ENCODE measurements around the gene PAGE2B.

The PAGE2B gene

GRCh38 chrX:55028611-55029010 is 46.2 kb upstream of the PAGE2B start:
- TF ChIP-seq POLR2AphosphoS5 (IDR thresholded peaks at IDR 0.05; ENCODE audit: low read depth) = no peak
- TF ChIP-seq SPI1 (IDR thresholded peaks at IDR 0.05; ENCODE audit: borderline replicate concordance, low read depth) = no peak
- no peak for TF ChIP-seq GABPA (IDR thresholded peaks at IDR 0.05; ENCODE audit: low read depth)
- no peak for TF ChIP-seq CTCF (IDR thresholded peaks at IDR 0.05; ENCODE audit: insufficient read depth, low read length)
- no peak for TF ChIP-seq REST (IDR thresholded peaks at IDR 0.05; ENCODE audit: insufficient replicate concordance, low read depth)
- Histone ChIP-seq H3K27ac (replicated peaks) (no peak overlapping the region), H3K27me3 (ENCODE audit: insufficient read depth, poor library complexity, severe bottlenecking) (no peaks in the 10 kb centered on the region), H3K4me3 (replicated peaks; ENCODE audit: insufficient read depth, low read length) (no peak overlapping the region)
- DNase-seq (ENCODE audit: low read depth in 1 of 2, low spot score in 1 of 2) = no peak

DNA sequence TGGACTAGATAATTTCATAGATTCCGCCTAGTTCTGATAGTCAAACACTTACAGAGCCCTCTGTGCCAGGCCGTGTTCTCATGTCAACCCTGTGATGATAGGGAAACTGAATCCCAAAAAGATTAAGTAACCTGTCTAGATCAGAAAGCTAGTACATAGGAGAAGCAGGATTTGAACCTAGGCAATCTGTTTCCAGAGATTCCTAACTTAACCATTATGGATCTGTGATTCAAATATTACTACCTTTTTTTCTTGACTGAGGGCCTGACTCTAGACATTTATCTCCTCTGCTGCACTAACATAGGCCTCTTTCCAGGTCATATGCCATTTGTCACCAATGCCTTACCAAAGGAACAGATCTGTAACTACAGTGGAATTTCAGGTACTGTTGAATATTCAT is 45.5 kb upstream of the PAGE2B start:
- Histone ChIP-seq H3K27me3 (ENCODE audit: insufficient read depth, poor library complexity, severe bottlenecking) (no peaks in the 10 kb centered on the region), H3K27ac (replicated peaks) (no peak overlapping the region), H3K4me3 (replicated peaks; ENCODE audit: insufficient read depth, low read length) (no peak overlapping the region)
- TF ChIP-seq REST (IDR thresholded peaks at IDR 0.05; ENCODE audit: insufficient replicate concordance, low read depth) (no peak), GABPA (IDR thresholded peaks at IDR 0.05; ENCODE audit: low read depth) (no peak), SPI1 (IDR thresholded peaks at IDR 0.05; ENCODE audit: borderline replicate concordance, low read depth) (no peak), POLR2AphosphoS5 (IDR thresholded peaks at IDR 0.05; ENCODE audit: low read depth) (no peak), CTCF (IDR thresholded peaks at IDR 0.05; ENCODE audit: insufficient read depth, low read length) (no peak)
- DNase-seq (ENCODE audit: low read depth in 1 of 2, low spot score in 1 of 2) = no peak

GRCh38 chrX:55030271-55031205 is 44.3 kb upstream of the PAGE2B start, which contains the start of gene ALAS2:
TSS of gene ALAS2 (minus strand) at chrX:55030977. CDS start at chrX:55026000, 4,977 bp downstream.
- no peak within 1 kb of the TSS for H3K27ac ChIP-seq (replicated peaks)

More at GRCh38 chrX:55030271-55031205, 44.3 kb upstream of the PAGE2B start, which contains the start of gene ALAS2:
- TF ChIP-seq CTCF (IDR thresholded peaks at IDR 0.05; ENCODE audit: insufficient read depth, low read length) = no peak
- no peak for TF ChIP-seq GABPA (IDR thresholded peaks at IDR 0.05; ENCODE audit: low read depth)
- TF ChIP-seq REST (IDR thresholded peaks at IDR 0.05; ENCODE audit: insufficient replicate concordance, low read depth) = no peak
- TF ChIP-seq SPI1 (IDR thresholded peaks at IDR 0.05; ENCODE audit: borderline replicate concordance, low read depth) = no peak
- TF ChIP-seq POLR2AphosphoS5 (IDR thresholded peaks at IDR 0.05; ENCODE audit: low read depth) = no peak
- no peaks in the 10 kb centered on the region for H3K27me3 ChIP-seq (ENCODE audit: insufficient read depth, poor library complexity, severe bottlenecking)
- H3K4me3 ChIP-seq (replicated peaks; ENCODE audit: insufficient read depth, low read length) = no peak within 1 kb of the TSS
- DNase-seq (ENCODE audit: low read depth in 1 of 2, low spot score in 1 of 2) = no peak

Data from HL-60 (cell line).